CD4-positive, alpha-beta T cell treated with Interferon gamma for 1 hour (primary cell): ENCODE measurements around the gene PTPRU.

Source experiments
- DNase-seq: peaks from one replicate; pipeline ENCODE4 v3.0.0-alpha.2; 2020

Gene PTPRU

DNA sequence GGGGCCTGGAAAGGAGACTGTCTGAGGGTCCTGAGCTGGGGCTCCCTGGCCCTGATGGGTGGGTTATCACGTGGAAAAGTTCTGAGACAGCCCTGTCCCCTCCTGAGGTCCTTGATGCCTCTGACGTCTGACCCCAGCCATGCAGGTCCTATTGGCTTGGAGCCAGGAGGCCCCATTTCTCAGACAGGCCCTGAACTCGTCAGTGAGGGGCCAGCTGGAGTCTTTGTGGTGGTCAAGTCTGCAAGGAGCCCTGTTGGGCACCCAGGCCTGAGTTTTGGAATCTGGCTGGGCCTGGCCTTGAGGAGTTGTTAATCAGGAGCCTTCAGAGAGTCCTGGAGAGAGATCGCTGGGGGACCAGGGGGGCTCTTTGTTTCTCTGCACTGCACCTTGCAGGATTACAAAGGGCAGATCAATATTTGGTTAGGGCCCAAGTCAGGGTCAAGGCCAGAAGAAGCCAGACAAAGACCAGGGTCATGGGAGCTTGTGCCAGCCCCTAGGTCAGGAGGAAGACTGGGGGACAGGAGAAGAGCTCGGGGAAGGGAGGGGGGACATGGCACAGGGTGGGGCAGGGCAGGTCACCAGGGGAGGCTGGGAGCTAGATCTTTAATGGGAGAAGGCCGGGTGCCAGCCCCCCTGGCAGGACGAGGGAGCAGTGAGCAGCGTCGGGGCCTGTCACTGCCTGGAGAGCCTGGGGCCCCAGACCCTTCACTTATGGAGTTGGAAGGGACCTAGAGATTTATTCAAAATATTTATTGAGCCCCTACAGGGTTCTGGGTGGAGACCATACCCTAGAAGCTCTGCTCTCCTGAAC lies 83.2 kb downstream of the PTPRU start:
- no peak for DNase-seq

DNA sequence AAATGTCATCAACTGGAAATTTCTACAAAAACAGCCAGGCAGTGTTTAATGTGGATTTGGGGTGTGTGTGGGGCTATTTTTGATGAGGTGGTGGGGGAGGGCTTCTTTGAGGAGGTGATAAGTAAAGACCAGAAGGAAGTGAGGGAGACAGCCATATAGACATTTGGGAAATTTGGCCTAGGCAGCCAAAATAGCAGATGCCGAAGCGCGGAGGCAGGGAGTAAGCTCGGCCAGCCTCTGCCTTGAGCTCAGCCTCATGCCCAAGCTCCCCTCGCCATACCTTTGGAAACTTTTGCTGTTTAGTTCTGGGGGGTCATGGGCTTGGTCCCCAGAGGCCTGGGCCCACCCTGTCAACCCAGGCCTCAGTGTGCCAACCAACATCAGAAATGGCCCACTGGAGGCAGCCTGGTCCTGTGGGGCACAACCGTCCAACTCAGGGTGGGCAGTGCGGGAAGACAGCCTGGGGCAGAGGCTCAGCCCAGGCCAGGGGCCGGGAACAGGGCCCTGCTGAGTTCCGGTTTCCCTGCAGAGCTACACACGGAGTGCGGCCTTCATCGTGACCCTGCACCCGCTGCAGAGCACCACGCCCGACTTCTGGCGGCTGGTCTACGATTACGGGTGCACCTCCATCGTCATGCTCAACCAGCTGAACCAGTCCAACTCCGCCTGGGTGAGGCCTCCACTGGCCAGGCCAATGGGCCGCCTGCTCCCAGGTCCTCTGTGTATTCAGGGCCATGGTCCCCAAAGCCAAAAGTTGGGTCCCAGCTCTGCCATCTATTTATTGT lies 84.0 kb downstream of the PTPRU start:
- DNase-seq: no peak

DNA sequence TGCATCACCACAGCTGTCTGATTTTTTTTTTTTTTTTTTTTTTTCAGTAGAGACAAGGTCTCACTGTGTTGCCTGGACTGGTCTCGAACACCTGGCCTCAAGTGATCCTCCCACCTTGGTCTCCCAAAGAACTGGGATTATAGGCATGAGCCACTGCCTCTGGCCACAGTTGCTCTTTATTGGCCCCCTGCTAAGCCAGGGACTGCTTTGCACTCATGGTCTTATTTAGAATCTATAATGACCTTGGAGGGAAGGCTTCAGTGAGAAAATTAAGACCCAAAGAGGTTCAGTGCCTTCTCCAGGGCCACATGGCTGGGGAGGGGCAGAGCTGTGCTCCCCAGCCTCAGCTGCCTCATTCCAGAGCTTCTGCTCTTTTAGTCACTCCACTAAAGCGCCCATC lies 84.9 kb downstream of the PTPRU start:
- no peak for DNase-seq

DNA sequence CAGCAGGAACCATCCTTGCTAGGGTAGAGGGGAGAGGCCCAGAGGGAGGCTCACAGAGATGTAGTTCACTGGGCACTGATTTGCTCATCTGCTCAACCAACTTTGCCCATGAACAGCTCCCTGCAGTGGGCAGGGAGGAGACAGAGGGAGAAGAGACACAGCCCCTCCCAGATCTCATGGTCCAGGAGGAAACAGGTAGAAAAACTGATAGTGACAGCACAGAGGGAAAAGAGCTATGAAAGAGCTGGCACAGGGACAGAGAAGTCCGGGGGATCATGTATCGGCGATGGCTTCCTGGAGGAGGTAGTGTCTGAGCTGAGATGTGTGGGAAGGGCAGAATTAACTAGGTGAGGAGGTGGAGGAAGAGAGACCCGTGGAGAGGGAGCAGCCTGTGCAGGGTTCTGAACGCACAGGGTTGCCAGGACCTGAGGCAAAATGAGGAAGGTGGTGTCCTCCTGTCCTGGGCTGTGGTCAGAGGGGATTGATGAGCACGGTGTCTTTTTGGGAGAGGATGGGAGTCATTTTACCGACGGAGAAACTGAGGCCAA lies 85.9 kb downstream of the PTPRU start:
- no peak for DNase-seq

DNA sequence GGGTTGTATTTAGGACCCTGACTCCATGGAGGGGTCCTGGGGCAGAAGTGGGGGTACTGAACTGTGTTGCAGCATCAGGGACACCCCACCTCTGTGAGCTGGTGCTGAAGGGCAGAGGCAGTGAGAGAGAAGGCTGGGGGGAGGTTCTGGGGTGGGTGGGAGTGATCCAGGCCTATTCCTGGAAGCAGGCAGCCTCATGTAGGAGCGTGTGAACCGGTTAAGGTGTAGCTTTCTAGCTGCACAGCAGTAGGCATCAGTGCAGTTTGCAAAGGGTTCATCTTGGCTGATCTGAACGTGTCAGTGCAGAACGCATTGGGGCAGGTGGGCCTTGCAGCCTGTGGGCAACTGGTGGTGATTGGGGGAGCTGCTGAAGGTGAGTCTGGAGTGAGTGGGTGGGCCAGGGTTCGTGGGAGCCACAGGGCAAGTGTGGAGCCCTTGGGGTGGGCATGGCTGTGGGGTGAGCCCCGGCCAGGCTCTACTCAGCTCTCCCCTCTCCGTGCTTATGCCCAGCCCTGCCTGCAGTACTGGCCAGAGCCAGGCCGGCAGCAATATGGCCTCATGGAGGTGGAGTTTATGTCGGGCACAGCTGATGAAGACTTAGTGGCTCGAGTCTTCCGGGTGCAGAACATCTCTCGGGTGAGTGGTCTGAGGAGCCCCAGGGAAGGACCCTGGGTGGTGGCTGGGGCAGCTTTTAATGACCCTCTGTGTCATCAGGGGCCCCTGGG lies 86.7 kb downstream of the PTPRU start:
- no peak for DNase-seq

DNA sequence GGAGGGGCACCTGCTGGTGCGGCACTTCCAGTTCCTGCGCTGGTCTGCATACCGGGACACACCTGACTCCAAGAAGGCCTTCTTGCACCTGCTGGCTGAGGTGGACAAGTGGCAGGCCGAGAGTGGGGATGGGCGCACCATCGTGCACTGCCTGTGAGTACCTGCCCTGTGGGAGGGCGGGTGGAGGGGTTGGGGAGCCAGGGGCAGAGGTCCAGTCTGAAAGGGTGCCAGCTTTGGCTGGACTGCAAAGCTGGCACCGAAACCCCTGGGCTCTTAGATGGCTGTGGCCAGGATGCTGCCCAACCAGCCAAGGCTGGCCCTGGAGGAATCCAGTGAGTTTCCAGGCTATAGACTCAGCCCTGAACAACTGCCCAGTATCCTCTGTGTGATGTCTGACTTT lies 87.3 kb downstream of the PTPRU start:
- no peak for DNase-seq

GRCh38 chr1:29324202-29324601 lies 87.9 kb downstream of the PTPRU start:
- DNase-seq: no peak

- DNase-seq: no peak
These were observed 88.5 kb downstream of the PTPRU start for GRCh38 chr1:29324771-29325351.

DNA sequence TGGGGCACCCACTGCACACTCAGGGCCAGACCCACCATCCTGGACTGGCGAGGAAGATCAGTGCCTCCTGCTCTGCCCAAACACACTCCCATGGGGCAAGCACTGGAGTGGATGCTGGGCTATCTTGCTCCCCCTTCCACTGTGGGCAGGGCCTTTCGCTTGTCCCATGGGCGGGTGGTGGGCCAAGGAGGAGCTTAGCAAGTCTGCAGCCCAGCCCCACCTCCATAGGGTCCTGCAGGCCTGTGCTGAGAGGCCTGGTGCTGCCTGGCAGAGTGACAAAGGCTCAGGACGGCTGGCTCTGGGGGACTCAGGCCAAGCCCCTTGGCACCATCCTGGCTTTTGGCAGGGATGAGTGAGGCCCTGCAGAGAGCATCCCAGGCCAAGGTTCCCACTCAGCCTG lies 89.4 kb downstream of the PTPRU start:
- no peak for DNase-seq

DNA sequence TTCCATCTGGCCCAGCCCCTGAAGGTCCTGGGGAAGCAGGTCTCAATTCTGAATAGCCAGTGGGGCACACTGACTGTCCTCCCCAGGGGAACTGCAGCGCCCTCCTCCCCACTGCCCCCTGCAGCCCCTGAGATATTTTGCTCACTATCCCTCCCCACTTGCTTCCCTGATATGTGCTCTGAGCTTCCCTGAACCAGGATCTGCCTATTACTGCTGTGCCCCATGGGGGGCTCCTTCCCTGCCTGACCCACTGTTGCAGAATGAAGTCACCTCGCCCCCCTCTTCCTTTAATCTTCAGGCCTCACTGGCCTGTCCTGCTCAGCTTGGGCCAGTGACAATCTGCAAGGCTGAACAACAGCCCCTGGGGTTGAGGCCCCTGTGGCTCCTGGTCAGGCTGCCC lies 89.8 kb downstream of the PTPRU start:
- no peak for DNase-seq

GRCh38 chr1:29327223-29327935 lies 91.1 kb downstream of the PTPRU start:
- no peak for DNase-seq

GRCh38 chr1:29329022-29329775 lies 92.9 kb downstream of the PTPRU start:
- DNase-seq: no peak

- DNase-seq: no peak
These were observed 93.8 kb downstream of the PTPRU start for GRCh38 chr1:29330089-29330488.

GRCh38 chr1:29330856-29331255 lies 94.5 kb downstream of the PTPRU start:
- no peak for DNase-seq

DNA sequence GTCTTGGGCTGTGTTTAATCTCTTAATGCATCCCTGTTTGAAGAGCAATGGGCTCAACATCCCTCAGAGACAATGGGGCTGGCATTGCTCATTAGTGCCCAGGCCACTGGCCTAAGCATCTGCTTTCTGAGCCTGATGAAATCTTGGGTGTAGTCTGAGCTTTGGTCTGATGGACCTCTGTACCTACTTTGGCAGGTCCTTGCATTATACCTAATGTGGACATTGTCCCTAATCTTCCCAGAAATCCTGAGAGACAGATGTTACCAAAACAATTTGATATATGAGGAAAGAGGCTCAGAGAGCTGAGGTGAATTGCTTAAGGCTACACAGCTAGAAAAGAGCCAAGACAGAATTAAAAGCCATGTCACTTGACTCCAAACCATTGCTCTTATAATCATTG lies 95.0 kb downstream of the PTPRU start:
- DNase-seq: no peak

GRCh38 chr1:29331729-29332128 lies 95.4 kb downstream of the PTPRU start:
- DNase-seq: no peak

DNA sequence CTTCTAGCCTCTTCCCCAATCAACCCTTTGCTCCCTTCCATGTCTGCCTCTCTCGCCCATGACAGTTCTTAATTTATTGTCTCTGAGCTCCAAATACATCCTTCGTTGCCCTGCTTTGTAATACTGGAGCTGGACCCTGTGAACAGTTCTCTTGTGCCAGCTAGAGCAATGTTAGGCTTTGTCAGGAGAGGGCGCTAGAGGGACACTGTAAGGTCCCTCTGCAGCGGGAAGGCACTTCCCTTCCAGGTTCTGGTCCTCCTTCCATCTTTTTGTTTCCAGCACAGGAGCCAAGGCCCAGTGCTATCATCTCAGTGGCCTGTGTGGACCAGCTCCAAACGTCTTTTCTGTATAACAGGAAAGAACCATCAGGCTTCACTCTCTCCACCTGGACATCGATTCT lies 95.9 kb downstream of the PTPRU start:
- DNase-seq: no peak

DNA sequence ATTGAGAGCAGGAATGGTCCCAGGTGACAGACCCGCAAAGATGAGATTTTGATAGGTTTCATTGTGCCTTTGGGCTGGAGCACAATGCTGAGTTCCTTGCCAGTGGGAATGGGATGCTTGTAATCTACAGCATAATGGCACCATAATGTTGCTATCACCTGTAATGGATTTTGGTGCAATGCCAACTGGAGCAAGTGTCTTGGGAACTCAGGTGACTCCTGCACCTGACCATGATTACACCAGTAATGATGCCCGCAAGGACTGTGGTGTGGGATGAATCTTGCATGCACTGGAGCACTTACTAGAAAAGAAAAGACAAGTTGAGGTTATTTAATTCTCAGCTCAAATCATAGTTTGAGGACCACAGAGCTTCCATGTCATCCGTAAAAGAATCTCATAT lies 96.7 kb downstream of the PTPRU start:
- DNase-seq: no peak

- DNase-seq: no peak
These were observed 99.3 kb downstream of the PTPRU start for GRCh38 chr1:29335573-29335972.

- DNase-seq: no peak
These were observed 102.7 kb downstream of the PTPRU start for GRCh38 chr1:29338908-29339575.

DNA sequence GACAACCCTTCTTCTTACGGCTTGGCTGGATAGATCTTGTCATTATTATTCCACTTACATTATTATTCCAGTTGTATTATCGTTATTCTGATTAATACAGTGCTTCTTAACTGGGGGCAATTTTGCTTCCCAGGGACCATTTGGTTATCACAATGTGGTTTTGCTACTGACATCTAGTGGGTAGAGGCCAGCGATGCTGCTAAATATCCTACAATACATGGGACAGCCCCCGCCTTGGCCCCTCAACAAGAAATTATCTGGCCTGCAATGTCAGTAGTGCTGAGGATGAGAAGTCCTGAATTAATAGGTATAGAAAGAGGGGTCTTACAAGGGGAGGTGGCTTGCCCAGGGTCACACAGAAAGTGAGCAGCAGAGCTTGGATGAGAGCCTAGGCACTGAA lies 105.6 kb downstream of the PTPRU start:
- DNase-seq: no peak
